PFSK-1 (cell line): ENCODE results near the gene OLIG1.

ENCODE experiments used
- POLR2AphosphoS5 ChIP-seq: IDR thresholded peaks from 2 replicates; pipeline ENCODE4 v1.6.1; 2012; ENCODE audit warnings: low read depth, mild to moderate bottlenecking, control low read depth, low read length, moderate library complexity
- SIN3A ChIP-seq: IDR thresholded peaks from 2 replicates; pipeline ENCODE4 v1.6.1; 2012; ENCODE audit warnings: mild to moderate bottlenecking, low read length, moderate library complexity, borderline replicate concordance; ENCODE audit not compliant: insufficient read depth

GRCh38 chr21:33042812-33043211, 27.1 kb upstream of the OLIG1 start:
- no peak for TF ChIP-seq SIN3A
- no peak for TF ChIP-seq POLR2AphosphoS5
